CD14-positive monocyte (primary cell): ENCODE results near the gene EPHA2. TPM values are rescaled to one million over a fixed set of nuclear protein-coding genes. Genes with fewer than 3 reads are reported as not detected.

Experiments used
- DNase-seq, 3 donors: peaks; one replicate each; pipeline ENCODE4 v3.0.0-alpha.2; 2011 to 2022
- H2AFZ ChIP-seq: 2 replicates; pipeline ENCODE4 v1.6.0; 2012; ENCODE audit warnings: mild to moderate bottlenecking, low read depth, low read length, inconsistent platforms; ENCODE audit not compliant: insufficient read depth, poor library complexity, severe bottlenecking
- H3K27ac ChIP-seq, 2 donors: 1 replicate in 1 of 2; 2 replicates in 1 of 2; pipeline ENCODE4 v1.5.1; 2012 to 2013; ENCODE audit warnings: low read length in 2 of 2, control low read depth in 1 of 2, inconsistent platforms in 1 of 2, low read depth in 1 of 2, mild to moderate bottlenecking in 1 of 2
- H3K27me3 ChIP-seq, 2 donors: one replicate each; pipeline versions ENCODE4 v1.6.0 to v1.6.1; 2011 to 2013; ENCODE audit warnings: low read length in 2 of 2; ENCODE audit not compliant: control insufficient read depth in 2 of 2, insufficient read depth in 2 of 2
- H3K36me3 ChIP-seq, 2 donors: replicated peaks in 1 of 2; 1 replicate in 1 of 2; 2 replicates in 1 of 2; pipeline versions ENCODE4 v1.5.1 to v1.6.1; 2012 to 2013; ENCODE audit warnings: low read length in 2 of 2, control low read depth in 1 of 2, inconsistent platforms in 1 of 2, mild to moderate bottlenecking in 1 of 2; ENCODE audit not compliant: insufficient read depth in 2 of 2, control insufficient read depth in 1 of 2
- H3K4me1 ChIP-seq, 2 donors: 1 replicate in 1 of 2; 2 replicates in 1 of 2; pipeline versions ENCODE4 v1.5.1 to v1.6.1; 2012 to 2013; ENCODE audit warnings: low read length in 2 of 2, control low read depth in 1 of 2, inconsistent platforms in 1 of 2, mild to moderate bottlenecking in 1 of 2, moderate library complexity in 1 of 2; ENCODE audit not compliant: insufficient read depth in 2 of 2, control insufficient read depth in 1 of 2
- H3K4me2 ChIP-seq: replicated peaks from 2 replicates; pipeline ENCODE3; 2012; ENCODE audit warnings: low read length, moderate library complexity, mild to moderate bottlenecking; ENCODE audit not compliant: poor library complexity, severe bottlenecking; ENCODE audit errors: extremely low read depth
- H3K4me3 ChIP-seq, 3 experiments: fragments of 200-600 bp in 1 of 3; sonication (generic) in 1 of 3; replicated peaks in 1 of 3; 1 replicate in 2 of 3; 2 replicates in 1 of 3; pipeline ENCODE4 v1.5.1; 2011 to 2013; ENCODE audit warnings: low read length in 3 of 3, mild to moderate bottlenecking in 3 of 3, control low read depth in 2 of 3, low read depth in 2 of 3, inconsistent platforms in 1 of 3, moderate library complexity in 1 of 3
- H3K79me2 ChIP-seq: 2 replicates; pipeline ENCODE4 v1.6.0; 2012; ENCODE audit warnings: mild to moderate bottlenecking, control low read depth, inconsistent platforms, low read length, moderate library complexity; ENCODE audit not compliant: insufficient read depth
- H3K9ac ChIP-seq: 2 replicates; pipeline ENCODE4 v1.6.0; 2017; ENCODE audit warnings: low read length, mild to moderate bottlenecking; ENCODE audit not compliant: insufficient read depth, poor library complexity, severe bottlenecking
- H3K9me3 ChIP-seq, 2 donors: replicated peaks in 1 of 2; 1 replicate in 1 of 2; 2 replicates in 1 of 2; pipeline versions ENCODE4 v1.5.1 to v1.6.1; 2012 to 2013; ENCODE audit warnings: low read length in 2 of 2, control low read depth in 1 of 2; ENCODE audit not compliant: control insufficient read depth in 1 of 2, insufficient read depth in 1 of 2
- H4K20me1 ChIP-seq: 2 replicates; pipeline ENCODE4 v1.6.0; 2012; ENCODE audit warnings: mild to moderate bottlenecking, low read length, control low read depth, moderate library complexity; ENCODE audit not compliant: insufficient read depth
- H3K27ac Mint-ChIP-seq, 7 donors: one replicate each; pipeline ENCODE4 v1.8.0; 2020; ENCODE audit warnings: mild to moderate bottlenecking in 7 of 7, mixed read lengths in 7 of 7, moderate library complexity in 6 of 7, inconsistent platforms in 2 of 7
- H3K27me3 Mint-ChIP-seq, 3 donors: one replicate each; pipeline ENCODE4 v1.8.0; 2021 to 2022; ENCODE audit warnings: low read depth in 3 of 3, mild to moderate bottlenecking in 3 of 3, mixed read lengths in 3 of 3, moderate library complexity in 3 of 3, inconsistent platforms in 1 of 3
- H3K36me3 Mint-ChIP-seq, 2 donors: one replicate each; pipeline ENCODE4 v1.8.0; 2020; ENCODE audit warnings: mixed read lengths in 2 of 2, inconsistent platforms in 1 of 2, mild to moderate bottlenecking in 1 of 2
- H3K4me1 Mint-ChIP-seq: one replicate; pipeline ENCODE4 v1.8.0; 2020; ENCODE audit warnings: mild to moderate bottlenecking, mixed read lengths
- H3K4me3 Mint-ChIP-seq, 2 donors: one replicate each; pipeline ENCODE4 v1.8.0; 2020; ENCODE audit warnings: mild to moderate bottlenecking in 2 of 2, mixed read lengths in 2 of 2, moderate library complexity in 1 of 2
- H3K9me3 Mint-ChIP-seq, 7 donors: one replicate each; pipeline ENCODE4 v1.8.0; 2020 to 2022; ENCODE audit warnings: mixed read lengths in 7 of 7, mild to moderate bottlenecking in 6 of 7, moderate library complexity in 6 of 7, inconsistent platforms in 2 of 7
- WGBS: methylation state at CpG from one replicate; pipeline ENCODE4 v1.1.5; 2013; ENCODE audit warnings: missing lambda C conversion rate; ENCODE audit not compliant: insufficient coverage; 5-methylcytosine and 5-hydroxymethylcytosine counted together
- intact Hi-C, 2 donors: fragments of 100-400 bp; cut with micrococcal nuclease; formaldehyde crosslinking; loops; one replicate each; pipeline versions ENCODE4 v1.15.0 to v1.15.1; 2023
- polyA plus RNA-seq, 3 donors: library from polyadenylated mRNA; depleted of rRNA in 1 of 3; unstranded in 2 of 3; stranded (reverse) in 1 of 3; fragments of 300-500 nt in 2 of 3; fragments of >200 nt in 1 of 3; fragmentation: Illumina TruSeq in 2 of 3; gene quantifications; 1 replicate in 2 of 3; 2 replicates in 1 of 3; pipeline ENCODE4 v1.2.3, GENCODE V29; 2012 to 2021
- TF ChIP-seq, protein P1 (sequence below): fragments of 200-600 bp; IDR thresholded peaks from one replicate; pipeline ENCODE4 v1.8.0; 2022; ENCODE audit warnings: antibody characterized with exemption, mild to moderate bottlenecking

The EPHA2 gene
- polyA plus RNA-seq, 3 donors, result 0.03 TPM; not detected in 2

DNA sequence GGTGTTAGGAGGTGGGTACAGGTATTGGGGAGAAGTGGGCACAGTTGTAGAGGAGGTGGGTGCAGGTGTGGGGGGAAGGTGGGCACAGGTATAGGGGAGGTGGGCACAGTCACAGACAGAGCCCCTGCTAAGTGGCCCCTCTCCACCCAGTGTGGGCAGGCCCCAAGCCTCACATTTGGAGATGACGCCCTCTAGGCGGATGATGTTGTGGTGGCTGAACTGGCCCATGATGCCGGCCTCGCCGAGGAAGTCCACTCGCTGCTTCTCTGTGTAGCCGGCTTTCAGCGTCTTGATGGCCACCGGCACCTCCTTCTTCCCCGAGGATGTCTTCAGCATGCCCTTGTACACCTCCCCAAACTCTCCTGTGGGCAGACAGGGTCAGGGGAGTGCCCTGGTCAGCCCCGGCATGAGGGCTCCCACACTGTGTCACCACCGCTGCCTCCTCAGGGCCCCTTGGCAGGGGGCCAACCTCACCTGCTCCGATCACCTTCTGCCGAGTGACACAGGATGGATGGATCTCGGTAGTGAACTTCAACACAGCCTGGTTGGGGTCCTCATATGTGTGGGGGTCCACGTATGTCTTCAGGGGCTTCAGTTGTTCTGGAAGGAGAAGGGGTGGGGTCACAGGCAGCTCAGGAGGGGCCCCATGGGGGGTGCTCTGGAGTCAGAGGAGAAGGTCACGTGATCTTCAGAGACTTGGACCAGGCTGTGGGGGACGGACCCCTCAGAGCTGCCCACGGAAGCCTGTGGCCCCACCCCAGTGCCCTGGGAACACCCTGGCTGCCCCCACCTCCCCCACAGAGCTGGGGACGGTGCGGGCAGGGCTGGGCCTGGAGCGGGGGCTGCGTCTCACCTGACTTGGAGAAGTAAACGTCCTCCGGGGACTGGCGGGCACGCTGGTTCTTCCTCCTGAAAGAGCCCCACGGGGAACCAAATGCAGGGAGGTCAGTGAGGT is 22.6 kb downstream of the EPHA2 start:
- H3K9me3 ChIP-seq, result no peaks in the 10 kb centered on the region
- Mint-ChIP-seq H3K9me3 (peaks cover 0 to 2% (median 0%) of the 10 kb centered on the region in 7 donors), H3K27me3 (peaks cover 4 to 7% (median 6%) of the 10 kb centered on the region in 3 donors), H3K27ac (no peak overlapping the region), H3K4me1 (peaks cover 4% of the 10 kb centered on the region), H3K36me3 (no peaks in the 10 kb centered on the region), H3K4me3 (no peak overlapping the region)
- TF ChIP-seq, protein P1, sequence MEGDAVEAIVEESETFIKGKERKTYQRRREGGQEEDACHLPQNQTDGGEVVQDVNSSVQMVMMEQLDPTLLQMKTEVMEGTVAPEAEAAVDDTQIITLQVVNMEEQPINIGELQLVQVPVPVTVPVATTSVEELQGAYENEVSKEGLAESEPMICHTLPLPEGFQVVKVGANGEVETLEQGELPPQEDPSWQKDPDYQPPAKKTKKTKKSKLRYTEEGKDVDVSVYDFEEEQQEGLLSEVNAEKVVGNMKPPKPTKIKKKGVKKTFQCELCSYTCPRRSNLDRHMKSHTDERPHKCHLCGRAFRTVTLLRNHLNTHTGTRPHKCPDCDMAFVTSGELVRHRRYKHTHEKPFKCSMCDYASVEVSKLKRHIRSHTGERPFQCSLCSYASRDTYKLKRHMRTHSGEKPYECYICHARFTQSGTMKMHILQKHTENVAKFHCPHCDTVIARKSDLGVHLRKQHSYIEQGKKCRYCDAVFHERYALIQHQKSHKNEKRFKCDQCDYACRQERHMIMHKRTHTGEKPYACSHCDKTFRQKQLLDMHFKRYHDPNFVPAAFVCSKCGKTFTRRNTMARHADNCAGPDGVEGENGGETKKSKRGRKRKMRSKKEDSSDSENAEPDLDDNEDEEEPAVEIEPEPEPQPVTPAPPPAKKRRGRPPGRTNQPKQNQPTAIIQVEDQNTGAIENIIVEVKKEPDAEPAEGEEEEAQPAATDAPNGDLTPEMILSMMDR, result no peak
- no peaks in the 10 kb centered on the region for H4K20me1 ChIP-seq
- H3K4me3 ChIP-seq, result no peak overlapping the region
- H3K4me2 ChIP-seq, result no peak overlapping the region
- intact Hi-C loops, result no loop called here
- H3K9ac ChIP-seq, result no peak overlapping the region
- H3K27ac ChIP-seq, result no peak overlapping the region
- H3K4me1 ChIP-seq, result no peaks in the 10 kb centered on the region
- no peaks in the 10 kb centered on the region for H3K36me3 ChIP-seq
- no peak for DNase-seq
- WGBS, result 86% methylated on average over 24 of the region's 28 CpGs
- H3K79me2 ChIP-seq, result no peaks in the 10 kb centered on the region
- H2AFZ ChIP-seq, result no peak overlapping the region
- no peaks in the 10 kb centered on the region for H3K27me3 ChIP-seq

DNA sequence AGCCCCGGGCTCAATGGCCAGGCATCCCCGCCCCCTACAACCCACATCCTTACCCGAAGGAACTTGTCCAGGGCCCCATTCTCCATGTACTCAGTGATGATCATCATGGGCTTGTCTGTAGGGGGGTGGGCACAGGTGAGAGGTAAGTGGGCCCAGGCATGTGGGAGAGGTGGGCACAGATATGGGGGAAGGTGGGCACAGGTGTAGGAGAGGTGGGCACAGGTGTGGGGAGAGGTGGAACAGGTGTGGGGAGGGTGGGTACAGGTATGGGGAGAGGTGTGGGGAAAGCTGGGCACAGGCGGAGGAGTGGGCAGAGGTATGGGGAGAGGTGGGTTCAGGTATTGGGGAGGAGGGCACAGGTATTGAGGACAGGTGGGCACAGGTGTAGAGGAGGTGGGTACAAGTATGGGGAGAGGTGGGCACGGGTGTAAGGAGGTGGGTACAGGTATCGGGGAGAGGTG is 23.5 kb downstream of the EPHA2 start:
- peaks cover 4% of the 10 kb centered on the region for H3K4me1 Mint-ChIP-seq
- Histone ChIP-seq H3K4me1 (no peaks in the 10 kb centered on the region), H3K79me2 (no peaks in the 10 kb centered on the region), H3K27ac (no peak overlapping the region), H3K9ac (no peak overlapping the region), H2AFZ (no peak overlapping the region), H3K27me3 (no peaks in the 10 kb centered on the region), H3K4me2 (no peak overlapping the region), H3K36me3 (no peaks in the 10 kb centered on the region), H3K9me3 (no peaks in the 10 kb centered on the region), H3K4me3 (no peak overlapping the region), H4K20me1 (no peaks in the 10 kb centered on the region)
- peaks cover 7 to 11% (median 8%) of the 10 kb centered on the region in 3 donors for H3K27me3 Mint-ChIP-seq
- DNase-seq, result no peak
- TF ChIP-seq, protein P1, result no peak
- no peaks in the 10 kb centered on the region for H3K36me3 Mint-ChIP-seq
- no peak overlapping the region for H3K4me3 Mint-ChIP-seq
- peaks cover 0 to 2% (median 0%) of the 10 kb centered on the region in 7 donors for H3K9me3 Mint-ChIP-seq
- no peak overlapping the region for H3K27ac Mint-ChIP-seq
- intact Hi-C loops, result no loop called here
- WGBS, result 80% methylated on average over 2 of the region's 6 CpGs
